ENCODE results near the gene GRB10.

GRCh38 chr7:50818324-50818723 lies 35.6 kb upstream of the GRB10 start:
- TF ChIP-seq POLR2A (IDR thresholded peaks at IDR 0.05) (no peak), CTCF (IDR thresholded peaks at IDR 0.05) (no peak), EP300 (IDR thresholded peaks at IDR 0.05) (no peak)

All from ovary (tissue), 3 donors.